Coronary artery (tissue), 2 donors: ENCODE measurements around the gene CAND2.
"Not testable (repeated sequence)": the region's sequence is repeated elsewhere in the genome, so short reads cannot be mapped to it uniquely, and the experiment has no call there.

ENCODE experiments used
- DNase-seq: peaks from one replicate; pipeline ENCODE4 v3.0.0-alpha.2; 2017; ENCODE audit warnings: low spot score
- H3K27ac ChIP-seq, 2 donors: fragments of 200-600 bp; sonication (generic); one replicate each; pipeline ENCODE4 v1.5.1; 2016 to 2019
- H3K4me3 ChIP-seq: fragments of 200-600 bp; sonication (generic); 2 replicates; pipeline ENCODE4 v1.5.1; 2016; ENCODE audit warnings: mild to moderate bottlenecking, moderate library complexity
- CTCF ChIP-seq: fragments of 200-600 bp; sonication (generic); IDR thresholded peaks from one replicate; pipeline ENCODE4 v1.5.1; 2019; ENCODE audit warnings: antibody characterized with exemption

Gene CAND2

GRCh38 chr3:12771236-12771635 lies 25.2 kb upstream of the CAND2 start:
- DNase-seq, result no peak

GRCh38 chr3:12772462-12772861 lies 24.0 kb upstream of the CAND2 start:
- H3K27ac ChIP-seq, result no peak overlapping the region
- DNase-seq, result no peak

More at GRCh38 chr3:12771236-12771635, 25.2 kb upstream of the CAND2 start:
- H3K4me3 ChIP-seq, result no peak overlapping the region
- TF ChIP-seq CTCF, result no peak
- H3K27ac ChIP-seq, result no peak overlapping the region

GRCh38 chr3:12773030-12773709 lies 23.3 kb upstream of the CAND2 start:
- no peak overlapping the region for H3K27ac ChIP-seq

More at GRCh38 chr3:12772462-12772861, 24.0 kb upstream of the CAND2 start:
- no peak overlapping the region for H3K4me3 ChIP-seq
- no peak for TF ChIP-seq CTCF

GRCh38 chr3:12773710-12774086 lies 22.8 kb upstream of the CAND2 start:
- TF ChIP-seq CTCF, result no peak
- DNase-seq, result no peak
- Histone ChIP-seq H3K4me3 (no peak overlapping the region), H3K27ac (no peak overlapping the region)

More at GRCh38 chr3:12773030-12773709, 23.3 kb upstream of the CAND2 start:
- no peak for DNase-seq
- TF ChIP-seq CTCF, result no peak
- H3K4me3 ChIP-seq, result no peak overlapping the region

GRCh38 chr3:12774619-12775018 lies 21.9 kb upstream of the CAND2 start:
- TF ChIP-seq CTCF, result no peak
- DNase-seq, result no peak
- Histone ChIP-seq H3K27ac (no peak overlapping the region), H3K4me3 (no peak overlapping the region)

- DNase-seq, result no peak
These were observed 21.3 kb upstream of the CAND2 start for GRCh38 chr3:12775226-12775625.

GRCh38 chr3:12775970-12776369 lies 20.5 kb upstream of the CAND2 start:
- not testable (repeated sequence) for DNase-seq

More at GRCh38 chr3:12775226-12775625, 21.3 kb upstream of the CAND2 start:
- H3K4me3 ChIP-seq, result no peak overlapping the region
- no peak for TF ChIP-seq CTCF
- H3K27ac ChIP-seq, result no peak overlapping the region

More at GRCh38 chr3:12775970-12776369, 20.5 kb upstream of the CAND2 start:
- not testable (repeated sequence) for H3K4me3 ChIP-seq, H3K27ac ChIP-seq
